Esophagus muscularis mucosa (tissue), 4 donors: ENCODE results near the gene LRMDA. TPM values are rescaled to one million over a fixed set of nuclear protein-coding genes. Genes with fewer than 3 reads are reported as not detected.

Experiments
- DNase-seq: peaks from one replicate; pipeline ENCODE4 v3.0.0-alpha.2; 2017; ENCODE audit errors: extremely low spot score
- H3K27ac ChIP-seq, 4 donors: fragments of 200-600 bp; sonication (generic); replicated peaks in 1 of 4; 1 replicate in 3 of 4; 2 replicates in 1 of 4; pipeline ENCODE4 v1.5.1; 2016 to 2019; ENCODE audit warnings: mild to moderate bottlenecking in 1 of 4
- H3K27me3 ChIP-seq, 4 donors: fragments of 200-600 bp; sonication (generic); one replicate each; pipeline versions ENCODE4 v1.5.1 to v1.6.0; 2016 to 2019
- H3K36me3 ChIP-seq, 4 donors: fragments of 200-600 bp; sonication (generic); one replicate each; pipeline ENCODE4 v1.5.1; 2016 to 2019
- H3K4me1 ChIP-seq, 4 donors: fragments of 200-600 bp; sonication (generic); one replicate each; pipeline ENCODE4 v1.5.1; 2016 to 2019
- H3K4me3 ChIP-seq, 4 donors: fragments of 200-600 bp; sonication (generic); 1 replicate in 2 of 4; 2 replicates in 2 of 4; pipeline ENCODE4 v1.5.1; 2016 to 2019; ENCODE audit warnings: mild to moderate bottlenecking in 4 of 4, moderate library complexity in 1 of 4
- H3K9me3 ChIP-seq, 4 donors: fragments of 200-600 bp; sonication (generic); 1 replicate in 3 of 4; 2 replicates in 1 of 4; pipeline ENCODE4 v1.5.1; 2016 to 2019
- EP300 ChIP-seq: sonication (generic); formaldehyde crosslinking; IDR thresholded peaks from one replicate; pipeline ENCODE4 v1.6.1; 2017; ENCODE audit warnings: antibody characterized with exemption
- POLR2A ChIP-seq: fragments of 450-650 bp; IDR thresholded peaks from one replicate; pipeline ENCODE4 v1.6.1; 2017; ENCODE audit warnings: antibody characterized with exemption, moderate library complexity, mild to moderate bottlenecking, low read depth
- POLR2AphosphoS5 ChIP-seq, 2 donors: sonication (generic); formaldehyde crosslinking; IDR thresholded peaks; one replicate each; pipeline ENCODE4 v1.6.1; 2017; ENCODE audit warnings: antibody characterized with exemption in 2 of 2
- WGBS: methylation state at CpG from one replicate; pipeline ENCODE4 v1.1.5; 2018; 5-methylcytosine and 5-hydroxymethylcytosine counted together
- intact Hi-C: fragments of 100-400 bp; cut with DNase I; formaldehyde crosslinking; loops from one replicate; pipeline ENCODE4 v1.15.1; 2023
- total RNA-seq, 4 donors: library from RNA; depleted of rRNA; stranded (reverse); fragments of >200 nt; gene quantifications; one replicate each; pipeline versions ENCODE4 v1.1.0 to v1.2.1, GENCODE V29; 2016
- TF ChIP-seq, protein P1 (sequence below), 3 experiments: fragments of 200-600 bp in 2 of 3; fragments of 450-650 bp in 1 of 3; sonication (generic) in 2 of 3; IDR thresholded peaks; one replicate each; pipeline ENCODE4 v1.5.1; 2017 to 2019; ENCODE audit warnings: antibody characterized with exemption in 3 of 3, mild to moderate bottlenecking in 2 of 3, moderate library complexity in 1 of 3

Gene LRMDA
- total RNA-seq, 4 donors from 2014 or later: 14.3 to 34.9 (median 26.5) TPM

DNA sequence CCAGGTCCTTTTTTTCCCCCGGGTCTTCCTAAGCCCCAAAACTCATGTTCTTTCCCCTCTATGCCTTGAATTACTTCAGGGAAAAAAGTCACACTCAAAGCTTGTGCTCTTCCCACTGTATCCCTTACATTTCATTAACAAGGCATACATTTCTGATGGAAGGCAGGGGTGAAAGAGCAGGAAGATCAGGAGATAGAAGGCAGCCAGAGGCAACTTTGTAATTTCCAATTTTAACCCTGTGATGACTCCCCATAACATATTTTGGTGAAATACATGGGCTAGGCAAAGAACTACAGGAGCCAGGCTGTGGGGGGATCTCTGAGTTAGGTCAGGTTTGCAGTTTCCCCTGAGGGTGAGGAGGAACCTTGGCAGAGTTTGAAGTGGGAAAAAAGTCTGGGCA lies 635.0 kb downstream of the LRMDA start:
- intact Hi-C loops: no loop called here
- 80% methylated on average over 1 of the region's 1 CpG for WGBS
- Histone ChIP-seq H3K27ac (no peak overlapping the region), H3K4me3 (no peak overlapping the region), H3K36me3 (no peaks in the 10 kb centered on the region), H3K9me3 (no peaks in the 10 kb centered on the region), H3K4me1 (peaks cover 0 to 54% (median 49%) of the 10 kb centered on the region in 4 donors), H3K27me3 (no peaks in the 10 kb centered on the region)
- TF ChIP-seq, protein P1, sequence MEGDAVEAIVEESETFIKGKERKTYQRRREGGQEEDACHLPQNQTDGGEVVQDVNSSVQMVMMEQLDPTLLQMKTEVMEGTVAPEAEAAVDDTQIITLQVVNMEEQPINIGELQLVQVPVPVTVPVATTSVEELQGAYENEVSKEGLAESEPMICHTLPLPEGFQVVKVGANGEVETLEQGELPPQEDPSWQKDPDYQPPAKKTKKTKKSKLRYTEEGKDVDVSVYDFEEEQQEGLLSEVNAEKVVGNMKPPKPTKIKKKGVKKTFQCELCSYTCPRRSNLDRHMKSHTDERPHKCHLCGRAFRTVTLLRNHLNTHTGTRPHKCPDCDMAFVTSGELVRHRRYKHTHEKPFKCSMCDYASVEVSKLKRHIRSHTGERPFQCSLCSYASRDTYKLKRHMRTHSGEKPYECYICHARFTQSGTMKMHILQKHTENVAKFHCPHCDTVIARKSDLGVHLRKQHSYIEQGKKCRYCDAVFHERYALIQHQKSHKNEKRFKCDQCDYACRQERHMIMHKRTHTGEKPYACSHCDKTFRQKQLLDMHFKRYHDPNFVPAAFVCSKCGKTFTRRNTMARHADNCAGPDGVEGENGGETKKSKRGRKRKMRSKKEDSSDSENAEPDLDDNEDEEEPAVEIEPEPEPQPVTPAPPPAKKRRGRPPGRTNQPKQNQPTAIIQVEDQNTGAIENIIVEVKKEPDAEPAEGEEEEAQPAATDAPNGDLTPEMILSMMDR (IDR thresholded peaks at IDR 0.05): no peak
- TF ChIP-seq POLR2A: no peak
- no peak for TF ChIP-seq POLR2AphosphoS5 (IDR thresholded peaks at IDR 0.05)
- TF ChIP-seq EP300: no peak
- no peak for DNase-seq

DNA sequence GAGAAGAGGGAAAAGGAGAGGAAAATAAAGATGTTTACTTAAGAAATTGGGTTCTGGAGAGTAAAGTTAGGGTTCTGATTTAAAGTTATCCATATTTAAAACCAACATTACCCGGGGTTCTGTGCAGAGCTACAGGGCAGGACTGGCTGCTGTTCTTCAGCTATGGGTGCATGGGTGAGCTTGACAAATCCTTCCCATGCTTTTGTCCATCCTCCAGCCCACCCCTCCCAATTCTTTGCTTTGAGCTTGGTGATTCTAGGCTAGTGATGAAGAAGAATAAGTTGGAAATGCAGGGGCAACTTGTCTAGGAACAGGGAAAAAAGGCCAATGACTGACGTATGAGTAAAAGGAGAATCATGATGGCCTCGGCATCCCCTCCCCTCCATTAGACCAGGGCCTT lies 636.0 kb downstream of the LRMDA start:
- TF ChIP-seq POLR2AphosphoS5 (IDR thresholded peaks at IDR 0.05): no peak
- no peak for TF ChIP-seq EP300
- TF ChIP-seq POLR2A: no peak
- TF ChIP-seq, protein P1 (IDR thresholded peaks at IDR 0.05): no peak
- H3K27me3 ChIP-seq: no peaks in the 10 kb centered on the region
- no peak overlapping the region for H3K4me3 ChIP-seq
- H3K9me3 ChIP-seq: no peaks in the 10 kb centered on the region
- intact Hi-C loops: no loop called here
- no peak overlapping the region for H3K27ac ChIP-seq
- H3K36me3 ChIP-seq: no peaks in the 10 kb centered on the region
- 82% methylated on average over 3 of the region's 3 CpGs for WGBS
- peaks cover 0 to 64% (median 56%) of the 10 kb centered on the region in 4 donors for H3K4me1 ChIP-seq
- no peak for DNase-seq

DNA sequence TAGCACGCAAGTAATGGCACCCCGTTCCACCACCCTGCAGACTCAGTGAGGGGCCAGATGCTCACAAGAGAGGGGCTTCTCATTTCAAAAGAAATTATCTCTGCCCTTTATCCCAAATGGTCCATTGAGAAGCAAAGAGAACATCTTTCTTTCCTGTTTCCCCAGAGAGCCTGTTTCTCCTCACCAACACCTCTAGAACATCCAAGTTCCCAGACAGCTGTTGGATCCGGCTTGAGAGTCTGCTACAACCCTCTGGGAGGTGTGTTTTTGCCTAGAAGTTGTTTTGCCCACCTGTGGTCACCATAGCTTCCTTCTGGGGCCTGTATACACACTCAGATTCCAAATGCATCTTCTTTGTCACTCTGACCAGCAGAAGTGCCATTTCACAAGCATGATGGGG lies 637.4 kb downstream of the LRMDA start:
- no peaks in the 10 kb centered on the region for H3K9me3 ChIP-seq
- peaks cover 0 to 60% (median 54%) of the 10 kb centered on the region in 4 donors for H3K4me1 ChIP-seq
- no peak overlapping the region for H3K4me3 ChIP-seq
- 91% methylated on average over 3 of the region's 3 CpGs for WGBS
- intact Hi-C loops: no loop called here
- DNase-seq: no peak
- no peak for TF ChIP-seq POLR2AphosphoS5 (IDR thresholded peaks at IDR 0.05)
- no peak for TF ChIP-seq EP300
- H3K27me3 ChIP-seq: no peaks in the 10 kb centered on the region
- no peak overlapping the region for H3K27ac ChIP-seq
- no peaks in the 10 kb centered on the region for H3K36me3 ChIP-seq

DNA sequence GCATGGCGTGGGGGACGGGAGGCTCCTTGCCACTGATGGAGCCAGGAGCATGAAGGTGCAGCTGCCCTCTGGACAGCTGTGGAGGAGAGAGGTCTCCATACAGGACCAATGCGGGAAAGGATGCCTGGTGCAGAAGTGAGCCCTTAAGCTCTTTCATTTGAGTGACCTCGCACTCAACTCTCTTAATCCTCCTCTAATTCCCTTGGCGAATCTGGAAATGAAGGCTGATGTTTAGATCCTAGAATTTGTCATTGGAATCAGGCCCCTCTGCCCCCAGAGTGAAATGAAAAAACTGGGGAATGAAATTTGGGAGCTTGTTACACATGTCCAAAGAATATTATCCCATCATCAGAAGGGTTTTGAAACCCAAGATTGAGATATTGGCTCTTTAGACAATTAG lies 639.5 kb downstream of the LRMDA start:
- DNase-seq: no peak
- H3K36me3 ChIP-seq: no peaks in the 10 kb centered on the region
- peaks cover 0 to 62% (median 55%) of the 10 kb centered on the region in 4 donors for H3K4me1 ChIP-seq
- no peak overlapping the region for H3K4me3 ChIP-seq
- WGBS: 93% methylated on average over 5 of the region's 5 CpGs
- intact Hi-C loops: no loop called here
- TF ChIP-seq POLR2A: no peak
- TF ChIP-seq POLR2AphosphoS5 (IDR thresholded peaks at IDR 0.05): no peak
- TF ChIP-seq, protein P1 (IDR thresholded peaks at IDR 0.05): no peak
- TF ChIP-seq EP300: no peak
- H3K27me3 ChIP-seq: no peaks in the 10 kb centered on the region
- no peaks in the 10 kb centered on the region for H3K9me3 ChIP-seq
- peak overlapping the region in 3 of 4 donors; percentile 2 to 52 (median 51) for H3K27ac ChIP-seq

DNA sequence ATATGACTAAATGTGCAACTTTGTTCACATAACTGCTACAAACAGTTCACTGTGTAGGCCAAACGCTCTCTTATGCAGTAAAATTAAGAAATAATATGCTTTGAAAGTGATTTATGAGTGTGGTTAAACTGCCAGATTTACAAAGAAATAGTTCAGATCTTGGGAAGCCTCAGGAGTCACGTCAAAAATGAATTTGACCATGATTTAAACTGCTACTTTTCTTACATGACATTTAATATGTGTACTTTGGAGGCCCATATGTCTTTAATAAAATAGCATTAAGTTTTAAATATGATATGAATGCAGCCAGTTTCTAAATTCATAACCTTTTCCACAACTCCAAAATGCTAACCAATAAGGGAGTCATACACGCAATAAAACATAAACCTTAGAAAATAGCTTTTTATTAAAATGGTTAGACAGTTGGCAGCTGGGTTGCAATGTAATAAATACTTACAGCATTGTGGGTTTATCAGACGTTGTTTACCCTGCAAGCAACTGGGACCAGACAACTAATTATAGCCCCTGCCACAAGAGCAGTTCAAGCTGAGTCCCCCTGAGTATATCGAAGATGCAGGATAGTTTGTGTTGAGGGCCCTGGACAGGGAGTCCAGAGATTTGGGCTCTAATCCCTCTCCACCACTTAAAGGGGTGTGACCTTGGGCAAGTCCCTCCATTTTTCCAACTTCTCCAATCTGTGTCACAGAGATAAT lies 640.4 kb downstream of the LRMDA start:
- no peaks in the 10 kb centered on the region for H3K9me3 ChIP-seq
- no peaks in the 10 kb centered on the region for H3K36me3 ChIP-seq
- intact Hi-C loops: no loop called here
- no peak for DNase-seq
- H3K4me3 ChIP-seq: no peak overlapping the region
- peaks cover 0 to 58% (median 51%) of the 10 kb centered on the region in 4 donors for H3K4me1 ChIP-seq
- peak overlapping the region in 2 of 4 donors; percentile 51 to 52 for H3K27ac ChIP-seq
- TF ChIP-seq, protein P1 (IDR thresholded peaks at IDR 0.05): no peak
- TF ChIP-seq EP300 (no peak), POLR2AphosphoS5 (IDR thresholded peaks at IDR 0.05) (no peak), POLR2A (no peak)
- H3K27me3 ChIP-seq: no peaks in the 10 kb centered on the region
- 39% methylated on average over 5 of the region's 5 CpGs for WGBS
